Measurements from ENCODE around the gene TNKS1BP1. TPM values are rescaled to one million over a fixed set of nuclear protein-coding genes. Genes with fewer than 3 reads are reported as not detected.
A peak's percentile ranks its signal among the peaks of the same experiment; 100 is the strongest.

TNKS1BP1 gene
- total and polyA plus RNA-seq, 7 donors = 63.9 to 288 (median 80.1) TPM

- Histone ChIP-seq H3K27ac (no peak overlapping the region), H3K4me1 (peaks cover 20% of the 10 kb centered on the region), H3K9me3 (no peaks in the 10 kb centered on the region), H3K27me3 (ENCODE audit: insufficient read depth in 3 of 3, low read length in 2 of 3) (no peaks in the 10 kb centered on the region), H3K36me3 (ENCODE audit: insufficient read depth in 1 of 2, low read depth in 1 of 2) (peaks cover 24 to 57% of the 10 kb centered on the region in 2 donors), H3K4me3 (no peak overlapping the region)
- DNase-seq (peak in 1 of 2 donors; percentile 42), ATAC-seq (no peak)
- TF ChIP-seq CTCF (IDR thresholded peaks at IDR 0.05) = no peak
- WGBS, 3 donors = 92 to 93% (median 92%) methylated on average over 14 to 15 of the region's 15 CpGs
- intact Hi-C loops (cut with DNase I) = no loop called here
These were observed 22.3 kb downstream of the TNKS1BP1 start for GRCh38 chr11:57302489-57302888.

- no peak for TF ChIP-seq CTCF (IDR thresholded peaks at IDR 0.05)
- H3K27ac ChIP-seq = no peak overlapping the region
- H3K27me3 ChIP-seq (ENCODE audit: insufficient read depth in 3 of 3, low read length in 2 of 3) = no peaks in the 10 kb centered on the region
- no peak overlapping the region for H3K4me3 ChIP-seq
- ATAC-seq = no peak
- peak in 1 of 2 donors; percentile 50 for DNase-seq
- no peaks in the 10 kb centered on the region for H3K9me3 ChIP-seq
- WGBS, 3 donors = 96 to 98% (median 97%) methylated on average over 27 of the region's 27 CpGs
- peaks cover 13% of the 10 kb centered on the region for H3K4me1 ChIP-seq
- peaks cover 24 to 57% of the 10 kb centered on the region in 2 donors for H3K36me3 ChIP-seq (ENCODE audit: insufficient read depth in 1 of 2, low read depth in 1 of 2)
- intact Hi-C loops (cut with DNase I) = no loop called here
These were observed 22.9 kb downstream of the TNKS1BP1 start for GRCh38 chr11:57301711-57302423.

- ATAC-seq (no peak), DNase-seq (no peak)
These were observed 24.0 kb downstream of the TNKS1BP1 start for GRCh38 chr11:57300785-57301184.

GRCh38 chr11:57299150-57299737 is 25.5 kb downstream of the TNKS1BP1 start:
- no peak for DNase-seq
- no peaks in the 10 kb centered on the region for H3K9me3 ChIP-seq
- no peak for TF ChIP-seq CTCF (IDR thresholded peaks at IDR 0.05)
- H3K27ac ChIP-seq = no peak overlapping the region
- H3K27me3 ChIP-seq (ENCODE audit: insufficient read depth in 3 of 3, low read length in 2 of 3) = no peaks in the 10 kb centered on the region
- no peaks in the 10 kb centered on the region for H3K4me1 ChIP-seq
- intact Hi-C loops (cut with DNase I) = no loop called here
- peaks cover 24 to 54% of the 10 kb centered on the region in 2 donors for H3K36me3 ChIP-seq (ENCODE audit: insufficient read depth in 1 of 2, low read depth in 1 of 2)
- no peak overlapping the region for H3K4me3 ChIP-seq
- 98 to 100% (median 98%) methylated on average over 5 of the region's 5 CpGs for WGBS, 3 donors
- no peak for ATAC-seq

More at GRCh38 chr11:57300785-57301184, 24.0 kb downstream of the TNKS1BP1 start:
- Histone ChIP-seq H3K9me3 (no peaks in the 10 kb centered on the region), H3K4me1 (peaks cover 6% of the 10 kb centered on the region), H3K27me3 (ENCODE audit: insufficient read depth in 3 of 3, low read length in 2 of 3) (no peaks in the 10 kb centered on the region), H3K27ac (no peak overlapping the region), H3K4me3 (no peak overlapping the region), H3K36me3 (ENCODE audit: insufficient read depth in 1 of 2, low read depth in 1 of 2) (peaks cover 24 to 57% of the 10 kb centered on the region in 2 donors)
- WGBS, 3 donors = 98 to 99% (median 99%) methylated on average over 10 of the region's 10 CpGs
- no peak for TF ChIP-seq CTCF (IDR thresholded peaks at IDR 0.05)
- intact Hi-C loops (cut with DNase I) = no loop called here
